GM12874 (cell line): ENCODE measurements around the gene STAT5B.

Source experiments
- CTCF ChIP-seq: IDR thresholded peaks from 2 replicates; pipeline ENCODE4 v1.5.1; 2011; ENCODE audit warnings: low read depth, mild to moderate bottlenecking, control low read depth, low read length, moderate library complexity; ENCODE audit not compliant: insufficient read depth

Gene STAT5B

GRCh38 chr17:42289611-42290181, 13.5 kb upstream of the STAT5B start:
- TF ChIP-seq CTCF, result no peak

- no peak for TF ChIP-seq CTCF
Observed at GRCh38 chr17:42288803-42289610, 12.8 kb upstream of the STAT5B start.

GRCh38 chr17:42287977-42288802, 12.0 kb upstream of the STAT5B start, which contains the start of gene STAT5A:
Gene STAT5A (plus strand): TSS chr17:42288498. CDS start chr17:42289412, 914 bp downstream.
- TF ChIP-seq CTCF, result no peak

- TF ChIP-seq CTCF, result no peak
Observed at GRCh38 chr17:42287305-42287976, 11.2 kb upstream of the STAT5B start.

- TF ChIP-seq CTCF, result no peak
Observed at GRCh38 chr17:42286411-42287221, 10.4 kb upstream of the STAT5B start.

- no peak for TF ChIP-seq CTCF
Observed at GRCh38 chr17:42285346-42286050, 9.3 kb upstream of the STAT5B start.
